GM19463 (cell line): ENCODE measurements around the gene MTMR2.

Source experiments
- ATAC-seq: cut with Tn5 transposase; IDR thresholded peaks from one replicate; pipeline ENCODE4 v1.9.1; 2021; ENCODE audit warnings: mild to moderate bottlenecking, moderate library complexity; ENCODE audit not compliant: unreplicated experiment

Gene MTMR2

GRCh38 chr11:95788921-95789505 lies 134.9 kb downstream of the MTMR2 start:
- no peak for ATAC-seq
